ENCODE data around the gene MRAS.

- TF ChIP-seq EZH2 (IDR thresholded peaks at IDR 0.05; ENCODE audit: low read depth): no peak
- TF ChIP-seq CTCF (conservative IDR thresholded peaks at IDR 0.05): no peak
Observed at GRCh38 chr3:138418601-138419206, 70.3 kb downstream of the MRAS start.
